ENCODE measurements around the gene SEMA4C.
A peak's percentile ranks its signal among the peaks of the same experiment; 100 is the strongest.

SEMA4C gene

DNA sequence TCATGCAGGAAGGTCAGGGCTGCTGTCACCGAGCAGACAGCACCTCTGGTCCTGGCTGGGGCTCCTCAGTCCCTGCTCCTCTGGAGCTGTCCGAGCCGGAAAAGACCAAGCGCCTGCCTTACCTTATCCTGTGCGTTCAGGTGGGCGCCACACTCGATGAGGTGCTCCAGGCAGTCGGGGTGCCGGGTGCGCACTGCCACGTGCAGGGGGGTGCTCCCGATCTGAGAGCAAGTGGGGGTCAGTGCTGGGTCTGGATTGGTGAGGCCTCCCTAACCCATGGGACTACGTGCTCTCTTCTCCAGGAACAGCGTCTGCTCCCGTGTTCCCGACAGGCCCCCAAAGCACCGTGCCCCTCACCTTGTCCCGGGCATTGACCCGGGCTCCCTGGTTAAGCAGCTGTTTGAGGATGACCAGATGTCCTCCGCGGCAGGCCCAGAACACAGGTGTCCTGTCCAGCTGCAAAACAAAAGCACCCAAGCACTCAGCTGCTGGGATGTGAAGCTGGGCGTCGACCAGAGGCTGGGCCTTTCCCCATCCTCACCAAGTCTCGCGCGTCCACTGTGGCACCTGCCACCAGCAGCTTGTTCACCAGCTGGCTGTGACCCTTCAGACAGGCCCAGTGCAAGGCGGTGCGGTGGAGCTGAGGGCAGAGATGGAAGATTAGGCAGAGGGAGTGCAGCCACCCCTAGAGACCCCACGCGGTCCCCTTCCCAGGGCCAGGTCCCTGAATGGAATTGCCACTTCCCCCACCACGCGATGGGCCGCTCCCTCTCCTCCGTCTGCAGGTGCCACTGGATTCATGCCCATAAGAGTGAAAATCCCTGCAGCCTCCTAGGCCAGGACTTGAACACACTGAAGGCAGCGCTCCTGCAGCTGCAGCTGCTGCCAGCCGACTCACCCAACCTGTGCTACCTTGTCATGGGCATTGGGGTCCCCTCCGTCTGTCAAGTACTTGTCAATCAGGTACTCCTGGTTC is 29.7 kb downstream of the SEMA4C start:
- DNase-seq, result no peak

DNA sequence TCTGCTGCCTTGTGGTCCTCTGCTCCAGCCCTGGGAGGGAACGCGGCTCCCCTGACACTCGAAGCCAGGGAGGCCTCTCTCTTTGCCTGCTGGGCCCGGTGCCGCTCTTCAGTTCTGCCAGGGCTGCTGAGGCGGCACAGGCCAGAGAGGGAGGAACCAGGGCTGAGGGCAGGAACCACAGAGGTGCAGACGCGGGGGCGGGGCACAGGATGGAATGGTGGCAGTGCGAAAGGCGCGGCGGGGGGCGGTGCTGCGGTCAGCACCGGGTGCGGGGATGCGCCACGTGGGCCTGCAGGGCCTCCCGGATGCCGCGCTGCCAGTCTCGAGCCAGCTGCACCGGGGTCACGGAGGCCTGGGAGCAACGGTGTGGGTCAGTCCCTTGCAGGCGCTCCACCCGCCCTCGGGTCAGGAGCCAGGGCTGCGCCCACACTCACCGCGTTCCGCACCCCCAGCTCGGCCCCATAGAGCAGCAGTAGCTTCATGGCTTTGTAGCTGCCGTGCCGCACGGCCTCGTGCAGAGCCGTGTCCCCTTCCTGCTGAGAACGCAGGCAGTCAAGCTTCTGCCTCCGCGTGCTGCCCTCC is 30.5 kb downstream of the SEMA4C start:
- DNase-seq, result peak; percentile 73 to 75

DNA sequence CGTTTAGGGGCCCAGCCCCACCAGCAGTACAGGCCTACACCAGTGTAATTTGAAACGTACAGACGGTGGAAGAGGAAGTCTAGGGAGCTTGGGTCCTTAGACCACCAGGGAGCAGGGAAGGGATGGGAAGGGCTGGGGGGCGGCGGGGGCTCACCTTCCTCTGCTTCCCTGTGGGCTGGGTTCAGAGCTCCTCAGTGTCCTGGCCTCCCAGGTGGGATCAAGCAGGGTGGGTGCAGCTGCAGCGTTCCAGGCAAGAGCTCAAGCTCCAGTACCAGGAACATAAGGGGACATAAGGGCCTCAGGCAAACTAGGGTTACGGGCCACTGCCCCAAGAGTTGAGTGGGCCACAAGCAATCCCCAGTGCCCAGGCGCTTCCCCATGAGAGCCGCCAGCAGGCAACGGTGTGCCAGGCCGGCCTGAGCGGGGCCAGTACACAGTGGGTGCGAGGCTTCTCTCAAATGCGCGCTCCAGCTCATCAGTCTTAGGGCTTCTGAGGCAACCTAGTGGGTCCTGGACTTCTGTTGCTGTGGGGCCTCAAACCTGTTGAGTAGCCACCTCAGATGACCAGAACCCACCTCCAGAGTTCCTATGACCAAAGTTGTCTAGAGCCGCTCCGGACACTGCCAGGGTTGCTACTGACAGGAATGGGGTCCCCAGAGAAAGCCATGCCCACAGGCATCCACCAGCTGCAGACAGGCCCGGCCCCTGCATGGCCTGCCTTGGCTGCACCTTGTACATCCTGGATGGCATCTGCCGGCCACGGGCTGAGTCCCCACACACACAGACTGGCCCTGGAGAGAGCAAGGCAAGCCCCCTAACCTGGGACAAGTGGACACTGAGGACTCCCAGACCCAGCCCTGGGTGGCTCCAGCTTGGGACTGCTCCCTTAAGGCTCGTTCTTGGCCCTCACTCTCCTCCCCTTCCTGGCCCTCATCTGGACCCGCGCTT is 31.3 kb downstream of the SEMA4C start:
- no peak for DNase-seq

DNA sequence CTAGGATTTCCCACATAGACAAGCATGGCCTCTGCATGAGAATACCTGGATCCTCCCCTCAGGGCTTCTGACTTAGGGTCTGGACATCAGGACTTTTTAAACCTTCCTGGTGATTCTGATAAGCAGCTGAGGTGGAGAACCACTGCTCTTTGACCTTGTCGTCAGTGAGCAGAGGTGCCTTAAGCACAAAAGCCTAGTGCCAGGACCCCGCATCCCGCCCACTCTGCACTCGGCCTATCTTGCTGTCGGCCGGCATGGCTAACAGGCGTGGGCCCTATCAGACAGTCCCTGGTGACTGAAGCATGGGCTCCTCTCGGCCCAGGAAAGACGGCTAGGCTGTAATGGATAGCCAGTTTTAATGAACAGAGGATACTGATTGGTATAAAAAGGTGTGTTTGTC is 32.3 kb downstream of the SEMA4C start:
- no peak for DNase-seq

DNA sequence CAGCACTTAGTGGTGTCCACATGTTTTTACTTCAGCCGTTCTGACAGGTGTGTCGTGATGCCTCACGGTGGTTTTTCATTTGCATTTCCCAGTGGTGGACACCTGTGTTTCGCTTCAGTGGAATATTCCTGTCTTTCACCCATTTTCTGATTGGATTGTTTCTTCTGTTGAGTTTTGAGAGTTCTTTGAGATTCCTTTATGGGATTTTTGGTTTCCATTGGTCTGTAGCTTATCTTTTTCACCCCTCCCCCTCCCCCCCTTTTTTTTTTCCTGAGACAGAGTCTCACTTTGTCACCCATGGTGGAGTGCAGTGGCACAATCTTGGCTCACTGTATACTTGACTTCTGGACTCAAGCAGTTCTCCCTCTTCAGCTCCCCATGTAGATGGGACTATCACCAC is 34.0 kb downstream of the SEMA4C start:
- no peak for DNase-seq

DNA sequence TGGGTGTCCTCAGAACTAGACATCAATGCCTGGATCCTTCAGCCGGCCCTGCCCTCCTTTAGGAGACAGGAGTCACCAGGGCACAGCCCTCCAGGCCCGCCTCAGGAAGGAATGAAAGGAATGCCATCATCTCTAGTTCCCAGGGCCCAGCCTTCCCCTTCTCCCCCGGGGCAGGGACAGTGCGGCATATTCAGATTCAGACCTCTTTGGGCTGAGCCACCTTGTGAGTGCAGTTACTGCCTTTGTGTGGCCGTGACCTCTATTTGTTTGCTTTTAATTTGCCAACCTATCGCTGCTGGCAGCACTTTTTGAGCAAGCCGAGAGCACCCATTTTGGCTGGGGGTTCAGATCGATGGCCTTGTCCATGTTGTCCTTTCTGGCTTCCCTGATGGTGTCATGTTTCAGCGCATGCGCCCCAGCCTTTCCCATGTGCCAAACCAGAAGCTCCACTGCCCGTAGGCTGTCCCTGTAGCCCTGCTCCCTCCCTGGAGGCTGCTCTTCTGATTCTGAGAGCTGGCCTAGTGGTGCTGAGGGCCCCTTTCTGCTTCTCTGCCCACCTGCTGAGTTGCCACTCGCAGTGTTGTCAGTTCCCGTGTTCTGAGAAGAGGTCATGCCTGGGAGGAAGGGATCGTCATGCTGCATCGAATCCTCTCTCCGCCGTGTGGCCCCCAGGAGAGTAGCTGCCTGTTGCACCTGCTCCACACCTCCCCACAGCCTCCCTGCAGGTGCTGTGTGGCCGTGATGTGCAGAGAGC is 36.9 kb downstream of the SEMA4C start:
- DNase-seq, result no peak

DNA sequence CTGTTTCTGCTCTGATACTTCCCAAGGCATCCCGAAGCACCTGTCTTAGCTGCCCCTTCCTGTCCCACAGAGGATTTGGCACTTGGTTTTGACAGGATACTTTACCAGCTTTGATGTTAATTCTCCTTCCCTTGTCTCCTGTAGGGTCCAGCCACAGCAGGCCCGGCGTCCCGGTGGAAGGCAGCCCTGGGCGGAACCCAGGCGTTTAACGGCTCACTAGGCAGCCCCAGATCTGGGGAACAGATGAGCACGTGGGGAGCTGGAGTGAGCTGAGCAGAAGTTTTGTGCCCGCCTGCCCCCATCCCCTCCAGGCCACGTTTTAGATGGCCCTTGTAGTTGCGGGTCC is 37.5 kb downstream of the SEMA4C start:
- no peak for DNase-seq

DNA sequence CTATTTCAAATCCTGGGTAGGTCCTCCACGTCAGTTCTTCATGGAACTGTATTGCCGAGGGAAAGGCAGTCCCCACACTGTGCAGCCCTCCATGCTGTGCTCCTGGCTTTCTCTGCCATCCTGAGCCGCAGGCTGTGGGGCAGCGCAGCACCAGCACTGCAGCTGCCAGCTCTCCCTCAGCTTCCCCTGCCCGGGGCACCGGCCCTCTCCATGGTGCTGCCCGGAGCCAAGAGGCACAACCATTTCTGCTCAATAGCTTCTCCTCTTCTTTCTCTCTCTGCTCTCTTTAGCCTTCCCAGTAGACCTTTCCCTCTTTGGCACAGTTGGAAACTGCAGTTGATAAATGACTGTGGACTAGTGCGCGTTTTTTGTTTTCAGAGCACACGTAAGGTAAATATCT is 38.2 kb downstream of the SEMA4C start:
- no peak for DNase-seq

DNA sequence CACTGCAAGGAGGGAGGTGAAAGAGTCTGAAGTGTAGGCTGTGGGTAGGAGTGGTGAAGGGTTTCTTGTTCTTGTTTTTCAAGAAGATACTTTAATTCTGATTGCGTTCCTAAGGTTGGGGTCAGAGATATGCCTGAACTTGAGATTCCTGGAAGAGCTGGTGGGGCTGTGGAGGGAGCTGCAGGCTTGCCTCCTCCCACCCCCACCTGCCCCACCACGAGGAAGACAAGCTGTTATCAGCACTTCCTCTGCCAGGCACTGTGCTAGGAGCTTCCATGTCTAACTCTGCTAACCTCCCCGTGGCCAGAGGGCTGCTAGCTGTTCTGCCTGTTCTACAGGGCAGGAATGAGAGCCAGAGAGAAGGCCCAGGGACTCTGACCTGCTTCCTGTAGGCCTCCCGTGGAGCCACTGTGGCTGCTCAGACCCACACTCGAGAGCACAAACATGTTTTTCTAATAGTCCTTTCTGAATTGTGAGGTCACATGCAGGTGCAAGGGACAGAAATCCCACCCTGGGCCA is 39.8 kb downstream of the SEMA4C start:
- DNase-seq, result no peak

DNA sequence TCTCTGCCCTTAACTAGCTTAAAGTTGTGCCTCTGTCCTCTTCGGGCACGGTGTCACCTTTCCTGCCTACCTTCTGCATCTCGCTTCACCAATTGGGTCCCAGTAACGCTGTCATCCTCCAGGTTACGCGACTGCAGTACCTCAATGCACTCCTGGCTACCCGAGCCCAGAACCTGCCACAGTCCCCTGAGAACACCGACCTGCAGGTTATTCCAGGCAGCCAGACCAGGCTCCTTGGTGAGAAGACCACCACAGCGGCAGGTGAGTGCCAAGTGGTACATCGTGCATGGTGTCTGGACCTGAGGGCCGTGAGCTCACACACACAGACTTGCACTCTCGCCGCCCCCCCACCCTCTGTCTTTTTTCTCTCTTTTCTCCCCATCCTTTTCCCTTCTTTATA is 41.0 kb downstream of the SEMA4C start:
- DNase-seq, result no peak

DNA sequence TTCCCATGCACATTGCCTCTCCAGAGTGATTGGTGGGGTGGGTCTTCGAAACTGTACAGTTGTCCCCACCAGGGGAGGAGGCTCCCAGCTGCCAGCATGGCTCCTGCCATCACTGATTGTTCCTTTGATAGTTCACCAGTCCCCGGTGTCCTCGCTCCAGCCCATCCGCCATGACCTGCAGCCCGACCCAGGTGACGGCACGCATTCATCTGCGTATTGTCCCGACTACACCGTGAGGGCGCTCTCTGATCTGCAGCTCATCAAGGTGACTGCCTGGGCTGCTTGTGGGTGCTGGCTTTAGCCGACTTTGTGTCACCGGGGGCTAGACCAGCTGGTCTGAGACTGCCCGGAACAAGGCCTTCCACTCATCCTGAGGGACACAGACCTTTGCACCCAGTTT is 41.4 kb downstream of the SEMA4C start:
- DNase-seq, result no peak

DNA sequence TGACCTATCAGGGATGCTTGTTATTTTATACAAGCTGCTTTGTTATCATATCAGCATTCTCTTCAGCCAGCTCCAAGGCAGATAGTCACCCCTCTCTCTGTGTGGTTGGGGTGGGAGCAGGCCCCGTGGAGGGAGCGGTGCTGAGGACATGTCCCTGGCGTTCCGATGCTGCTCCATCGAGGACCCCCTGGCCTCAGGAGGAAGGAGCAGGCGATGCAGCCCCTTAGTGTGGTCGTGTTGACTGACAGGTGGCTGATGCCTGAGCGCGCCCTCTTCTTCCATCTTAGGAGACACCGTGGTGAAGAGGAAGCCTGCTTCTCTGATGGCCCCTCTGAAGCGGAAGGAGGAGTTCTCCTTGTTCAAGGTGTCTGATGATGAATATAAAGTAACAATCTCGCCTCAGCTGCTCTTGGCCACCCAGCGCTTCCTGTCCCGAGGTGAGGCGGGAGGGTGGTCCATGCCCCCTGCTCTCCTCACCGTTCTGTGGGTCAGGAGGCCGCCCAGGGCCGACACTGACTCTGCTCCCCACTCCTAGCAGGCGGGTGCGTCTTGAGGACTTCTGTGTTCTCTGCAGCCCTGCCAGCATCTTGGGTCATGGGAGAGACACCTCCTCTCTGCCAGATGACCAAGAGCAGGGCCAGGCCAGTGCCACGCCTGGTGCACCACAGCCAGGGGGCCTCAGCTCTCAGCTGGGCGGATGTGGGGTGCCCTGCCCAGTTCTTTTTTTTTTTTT is 43.2 kb downstream of the SEMA4C start:
- no peak for DNase-seq

DNA sequence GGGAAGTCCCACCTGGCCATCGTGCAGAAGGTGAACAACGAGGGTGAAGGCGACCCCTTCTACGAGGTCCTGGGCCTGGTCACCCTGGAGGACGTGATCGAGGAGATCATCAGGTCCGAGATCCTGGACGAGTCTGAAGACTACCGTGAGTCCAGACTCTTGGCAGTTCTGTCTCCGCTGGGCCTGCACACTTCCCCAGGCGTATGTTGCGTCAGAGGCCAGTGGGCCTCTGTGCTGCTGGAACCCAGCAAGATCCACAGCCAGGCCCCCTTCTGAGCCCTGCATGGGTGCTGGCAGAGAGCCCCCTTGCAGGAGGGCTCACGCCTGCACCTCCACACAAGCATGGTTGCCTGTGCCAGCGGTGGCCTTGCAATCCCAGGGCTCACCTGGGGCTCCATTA is 44.8 kb downstream of the SEMA4C start:
- no peak for DNase-seq

DNA sequence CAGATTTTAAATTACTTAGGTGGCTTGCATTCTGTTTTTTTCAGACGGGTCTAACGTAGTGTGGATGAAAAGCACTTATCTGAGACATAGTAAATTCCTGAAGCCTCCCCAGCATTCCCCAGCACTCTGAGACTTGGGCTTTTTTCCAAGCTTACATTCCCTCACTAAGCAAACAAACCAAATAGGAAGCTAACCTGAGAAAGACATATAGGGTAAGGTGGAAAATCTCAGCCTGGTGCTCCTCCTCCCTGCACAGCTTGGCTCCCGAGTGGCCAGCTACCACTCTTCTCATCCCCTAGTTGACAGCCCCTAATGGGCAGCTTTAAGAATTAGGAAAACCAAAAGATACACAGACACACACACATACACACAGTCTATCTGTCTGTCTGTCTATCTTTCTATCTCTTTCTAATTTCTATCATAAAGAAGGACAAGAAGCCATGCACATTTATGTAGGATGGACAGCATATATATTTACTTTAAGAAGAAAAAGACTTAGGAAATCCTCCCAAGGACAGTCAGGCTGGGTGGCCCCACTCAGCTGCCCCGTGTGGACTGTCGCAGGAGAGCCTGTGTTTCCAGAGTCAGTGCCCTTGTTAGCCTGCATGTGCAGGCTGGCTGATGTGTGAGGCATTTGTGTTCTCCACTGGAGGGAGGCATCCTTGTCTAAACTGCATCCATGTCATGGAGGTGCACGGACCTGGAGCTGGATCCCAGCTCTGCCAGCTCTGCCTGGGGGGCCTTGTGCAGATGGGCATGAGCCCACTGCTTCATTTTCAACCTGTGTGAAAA is 45.6 kb downstream of the SEMA4C start:
- DNase-seq, result no peak

DNA sequence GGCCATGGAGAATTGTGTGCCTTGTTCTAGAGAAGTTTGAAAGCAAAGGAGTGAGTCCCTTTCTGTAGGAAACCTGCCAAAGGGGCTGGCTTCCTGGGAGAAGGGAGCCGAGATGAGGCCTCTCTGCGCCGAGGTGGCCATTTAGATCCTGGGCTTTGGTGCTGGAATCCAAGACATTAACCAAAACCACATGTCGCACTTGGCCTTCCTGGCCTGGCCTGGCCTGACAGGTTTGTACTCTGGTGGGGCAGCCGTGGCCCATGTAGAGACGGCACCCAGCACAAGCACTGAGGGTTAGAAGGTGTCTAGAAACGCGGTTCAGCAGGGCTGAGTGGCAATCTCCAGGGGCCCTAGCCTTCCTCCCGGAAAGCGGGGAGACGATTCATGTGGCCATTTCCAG is 46.7 kb downstream of the SEMA4C start:
- no peak for DNase-seq

DNA sequence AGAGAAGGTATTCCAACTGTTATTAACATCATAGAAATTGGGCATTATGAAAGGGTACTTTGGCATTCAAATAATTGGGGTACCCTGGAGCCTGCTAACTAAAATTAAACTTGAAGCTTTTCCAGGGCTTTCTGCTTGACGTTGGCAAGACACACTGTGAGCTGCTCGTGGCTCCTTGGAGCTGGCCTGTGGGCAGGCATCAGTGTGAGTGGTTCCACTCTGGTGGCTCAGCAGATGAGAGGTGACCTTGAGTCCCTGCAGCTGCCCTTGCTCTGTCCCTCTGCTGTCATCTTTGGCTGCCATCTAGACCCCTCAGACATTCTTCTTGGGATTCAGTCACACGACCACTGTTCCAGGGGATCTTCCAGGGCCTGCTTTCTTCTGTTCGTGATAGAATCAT is 47.1 kb downstream of the SEMA4C start:
- no peak for DNase-seq

DNA sequence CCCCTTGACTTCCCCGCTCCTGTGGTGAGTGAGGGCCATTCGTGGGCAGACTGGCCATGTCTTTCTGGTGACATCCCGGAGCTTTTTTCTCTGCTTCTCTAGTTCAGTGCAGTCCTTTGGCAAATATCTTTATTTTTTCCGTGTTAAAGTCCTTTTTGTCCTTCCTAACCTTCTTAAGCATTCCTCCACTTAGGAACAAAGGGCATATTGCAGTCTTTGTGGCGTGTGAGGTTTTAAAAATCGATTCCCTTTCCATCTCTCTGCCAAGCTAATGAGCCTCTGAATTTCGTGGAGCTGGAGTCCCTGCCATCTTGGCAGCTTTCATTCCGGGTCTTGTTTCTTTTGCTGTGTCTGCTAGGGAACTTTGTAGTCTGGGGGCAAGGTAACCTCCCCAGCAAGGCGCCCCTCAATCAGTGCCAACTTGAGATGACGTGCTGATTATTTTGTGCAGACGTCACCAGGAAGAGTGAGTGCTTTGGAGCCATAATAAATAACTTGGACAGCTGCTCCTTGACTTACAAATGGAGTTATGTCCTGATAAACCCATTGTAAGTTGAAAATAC is 48.7 kb downstream of the SEMA4C start:
- DNase-seq, result no peak

DNA sequence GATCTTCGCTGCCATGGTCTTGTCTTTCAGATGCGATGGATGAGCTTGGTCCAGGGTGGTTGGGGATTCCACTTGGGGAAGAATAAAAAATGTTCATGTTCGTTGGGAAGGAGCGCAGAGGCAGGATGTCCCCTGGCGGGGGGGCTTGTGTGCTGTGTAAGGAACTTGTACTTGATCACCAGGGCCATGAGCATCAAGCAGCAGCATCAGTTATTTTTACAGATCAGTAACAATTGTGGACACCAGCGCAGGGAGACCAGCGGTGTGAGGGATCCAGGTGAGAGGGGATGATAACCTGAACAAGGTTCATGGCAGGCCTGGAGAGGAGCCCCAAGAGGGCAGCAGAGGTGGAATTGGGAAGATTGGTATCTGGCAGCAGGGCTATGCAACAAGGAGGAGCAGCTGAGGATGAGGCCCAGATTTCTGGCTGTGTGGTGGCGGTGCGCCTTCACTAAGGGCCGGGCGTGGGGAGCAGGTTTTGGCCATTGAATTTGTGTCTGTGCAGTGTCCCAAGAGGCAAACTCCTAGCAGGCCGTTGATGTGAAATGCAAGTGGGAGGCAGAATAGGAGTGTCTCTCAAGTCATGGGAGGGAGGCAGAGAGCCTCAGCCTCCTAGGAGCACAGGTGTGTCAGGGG is 49.9 kb downstream of the SEMA4C start:
- no peak for DNase-seq

DNA sequence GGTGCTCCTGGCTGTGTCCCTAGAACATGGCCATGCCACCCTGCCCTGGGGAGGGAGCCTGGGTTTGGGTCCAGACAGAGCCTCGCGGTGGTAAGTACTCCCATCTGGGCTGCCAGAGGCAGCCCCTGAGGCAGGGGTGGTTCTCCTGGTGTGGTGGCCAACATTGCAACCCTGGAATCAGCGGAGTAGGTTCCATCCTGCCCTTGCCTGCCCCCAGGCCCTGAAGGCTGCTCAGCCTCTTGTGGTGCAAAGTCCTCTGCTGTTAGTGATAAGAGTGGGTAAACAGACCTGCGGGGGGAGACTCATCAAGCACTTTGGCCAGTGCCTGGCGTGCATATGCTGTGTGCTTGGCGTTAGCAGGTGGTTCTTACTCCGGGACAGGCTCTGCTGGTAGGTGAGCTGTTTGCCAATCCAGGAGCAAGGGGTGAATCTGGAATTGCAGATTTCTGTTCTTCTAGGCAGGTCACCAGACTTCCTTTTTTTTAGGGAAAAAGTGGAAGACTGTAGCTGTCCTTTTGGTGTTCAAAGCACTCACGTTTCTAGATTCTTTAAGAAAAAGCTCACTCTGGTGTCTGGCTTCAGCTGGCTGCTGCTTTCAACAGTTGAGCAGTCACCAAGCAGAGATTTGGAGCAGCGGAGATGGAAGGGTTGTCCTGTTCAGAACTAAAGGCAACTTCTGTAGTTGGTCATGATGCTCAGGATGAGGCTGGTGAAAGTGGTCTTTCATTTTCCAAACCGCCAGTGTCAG is 50.6 kb downstream of the SEMA4C start:
- no peak for DNase-seq

Measured in stimulated activated CD4-positive, alpha-beta T cell treated with anti-CD3 and anti-CD28 coated beads, Interleukin-4, amount 100 ng/mL, for 4 hours (primary cell).